HG03565 (cell line): ENCODE results near the gene IL22RA2.
"Not testable (repeated sequence)": the region's sequence is repeated elsewhere in the genome, so short reads cannot be mapped to it uniquely, and the experiment has no call there.

Source experiments
- ATAC-seq: cut with Tn5 transposase; IDR thresholded peaks from one replicate; pipeline ENCODE4 v1.9.1; 2021; ENCODE audit warnings: mild to moderate bottlenecking, moderate library complexity; ENCODE audit not compliant: unreplicated experiment

IL22RA2 gene

DNA sequence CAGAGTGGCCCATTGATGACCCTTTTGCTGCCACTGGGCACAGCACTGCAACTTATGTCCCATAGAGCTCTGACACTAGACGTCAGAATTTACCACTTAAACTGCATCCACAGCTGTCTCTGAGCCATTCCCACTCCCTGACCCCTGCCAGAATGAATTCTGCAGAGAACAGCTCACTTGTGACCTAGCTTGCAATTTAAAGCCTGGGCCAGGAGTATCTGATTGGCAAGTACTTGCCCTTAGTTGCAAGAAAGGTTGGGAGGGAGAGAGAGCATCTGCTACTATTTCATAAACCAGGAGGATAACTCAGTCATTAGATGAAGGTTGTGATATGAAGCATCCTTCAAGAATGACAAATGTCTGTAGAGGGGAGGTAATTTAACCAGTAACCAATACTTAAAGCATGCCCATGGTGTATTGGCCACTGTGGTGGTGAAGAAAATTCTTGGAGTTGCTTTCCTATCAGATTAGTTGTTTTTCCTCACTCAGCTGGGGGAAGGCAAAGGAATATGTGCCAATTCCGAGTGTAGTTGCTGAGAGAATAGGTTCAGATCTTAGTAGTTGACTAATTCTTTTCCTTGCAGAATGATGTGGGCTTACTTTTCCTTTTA, 46.5 kb downstream of the IL22RA2 start:
- no peak for ATAC-seq

DNA sequence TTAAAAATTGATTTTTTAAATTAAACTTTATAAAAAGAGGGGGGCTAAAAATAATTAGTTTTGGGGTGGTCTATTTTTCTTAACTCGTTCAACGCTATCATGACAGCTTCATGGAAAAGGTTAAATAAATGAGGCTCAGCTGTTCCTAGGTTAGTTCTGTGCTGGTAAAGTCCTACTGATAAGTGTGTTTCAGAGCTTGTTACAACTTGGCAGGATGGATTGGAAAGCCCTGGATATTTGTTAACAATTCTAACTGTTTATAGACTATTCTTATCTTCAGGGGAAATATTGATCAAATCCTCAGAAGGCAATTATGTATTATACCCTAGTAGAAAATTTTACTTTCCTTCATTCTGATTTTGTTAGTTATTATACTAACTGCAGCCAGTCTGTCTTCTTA, 50.4 kb downstream of the IL22RA2 start:
- ATAC-seq = no peak

DNA sequence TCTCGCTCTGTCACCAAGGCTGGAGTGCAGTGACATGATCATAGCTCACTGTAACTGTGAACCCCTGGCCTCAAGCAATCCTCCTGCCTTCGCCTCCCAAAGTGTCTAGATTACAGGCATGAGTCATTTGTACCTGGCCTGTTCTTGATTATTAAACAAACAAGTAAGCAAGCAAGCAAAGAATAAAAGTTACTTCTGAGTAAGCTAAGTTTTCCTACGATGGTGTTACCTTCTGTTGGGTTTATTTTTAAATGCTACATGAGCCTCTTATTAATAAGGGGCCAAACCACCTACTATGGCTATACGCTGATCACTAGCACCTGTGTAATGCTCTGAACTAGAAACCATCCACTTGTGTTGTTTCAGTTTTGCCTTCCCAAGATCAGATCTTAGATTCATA, 50.8 kb downstream of the IL22RA2 start:
- ATAC-seq = no peak

DNA sequence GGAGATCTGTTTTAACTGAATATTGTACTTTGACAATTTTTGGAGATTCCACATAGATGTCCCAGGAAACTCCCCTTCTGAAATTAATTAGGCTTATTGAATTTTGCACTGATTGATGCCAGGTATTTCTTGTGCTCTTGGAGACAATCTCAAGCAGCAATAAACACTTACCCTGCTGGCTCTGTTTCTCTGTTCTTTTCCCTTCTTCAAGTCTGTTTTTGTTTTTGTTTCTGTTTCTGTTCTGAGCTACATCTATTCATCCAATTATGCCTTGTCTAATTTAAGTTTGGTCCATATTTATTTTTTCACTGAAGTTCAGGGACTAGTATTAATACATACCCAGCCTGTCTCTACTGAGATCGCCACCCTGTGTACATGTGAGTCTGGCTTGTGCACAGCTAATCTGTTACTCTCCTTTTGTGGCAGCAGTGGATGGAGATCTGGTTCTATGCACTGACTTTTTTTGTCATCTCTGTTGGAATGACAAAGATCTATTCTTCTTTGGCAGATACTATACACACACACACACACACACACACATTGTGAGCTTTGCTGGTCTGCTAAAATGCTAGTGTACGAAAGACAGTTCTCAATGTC, 51.9 kb downstream of the IL22RA2 start:
- no peak for ATAC-seq

DNA sequence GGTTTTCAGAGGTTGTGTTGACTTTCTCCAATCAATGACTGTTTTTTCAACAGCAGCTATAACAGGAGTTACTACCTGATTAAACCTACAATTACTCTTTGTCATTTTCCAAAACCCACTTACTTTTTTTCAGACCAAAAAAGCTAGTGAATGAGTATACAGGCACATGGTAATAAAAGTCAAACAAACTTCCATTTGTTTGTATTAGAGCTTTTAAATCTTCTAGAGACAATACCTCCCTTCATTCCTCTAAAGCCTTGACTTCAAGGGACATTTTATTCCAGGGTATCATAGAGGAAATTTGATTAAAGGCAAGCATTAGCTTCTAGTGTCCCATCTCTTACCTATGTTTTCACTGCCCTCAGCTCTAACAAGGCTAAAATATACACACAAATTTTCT, 52.7 kb downstream of the IL22RA2 start:
- ATAC-seq = no peak

DNA sequence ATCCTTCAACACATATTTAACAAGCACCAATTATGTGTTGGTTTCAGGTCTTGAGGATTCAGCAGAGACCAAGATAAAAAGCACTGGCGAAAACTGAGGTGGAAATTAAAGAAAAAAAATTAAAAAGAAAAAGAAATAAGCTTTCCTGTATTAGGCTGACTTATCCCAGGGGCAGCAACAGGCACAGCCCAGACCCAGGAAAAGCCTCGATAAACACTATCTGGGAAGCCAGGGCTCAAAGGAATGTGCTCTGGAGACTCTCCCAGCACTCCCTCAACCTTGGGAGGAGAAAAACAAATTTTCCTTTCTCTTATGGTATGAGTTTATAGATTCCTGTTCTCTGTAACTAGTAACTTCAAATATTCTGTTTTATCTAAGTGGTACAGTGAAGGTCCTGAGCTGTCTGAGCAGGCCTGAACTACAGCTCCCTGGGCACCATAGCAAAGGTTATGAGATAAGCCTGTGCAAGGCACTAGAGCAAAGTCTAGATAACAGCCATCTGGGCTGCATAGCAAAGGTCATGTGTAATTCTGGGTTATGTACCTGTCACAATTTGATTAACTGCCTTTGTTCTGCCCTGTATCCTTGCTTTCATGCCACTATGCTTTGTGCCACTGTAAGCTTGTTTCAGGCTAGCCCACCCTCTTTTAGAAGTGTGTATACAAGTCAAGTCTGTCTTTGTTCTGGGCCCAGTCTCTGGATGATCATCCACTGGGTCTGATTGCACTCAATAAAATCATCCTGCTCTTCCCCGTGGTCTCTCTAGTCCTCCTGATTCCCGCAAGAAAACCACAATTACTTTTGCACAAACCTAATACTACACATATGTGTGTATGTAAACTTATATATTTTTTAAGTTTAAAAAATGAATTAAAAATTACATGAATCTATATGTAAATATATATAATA, 54.0 kb downstream of the IL22RA2 start:
- no peak for ATAC-seq

DNA sequence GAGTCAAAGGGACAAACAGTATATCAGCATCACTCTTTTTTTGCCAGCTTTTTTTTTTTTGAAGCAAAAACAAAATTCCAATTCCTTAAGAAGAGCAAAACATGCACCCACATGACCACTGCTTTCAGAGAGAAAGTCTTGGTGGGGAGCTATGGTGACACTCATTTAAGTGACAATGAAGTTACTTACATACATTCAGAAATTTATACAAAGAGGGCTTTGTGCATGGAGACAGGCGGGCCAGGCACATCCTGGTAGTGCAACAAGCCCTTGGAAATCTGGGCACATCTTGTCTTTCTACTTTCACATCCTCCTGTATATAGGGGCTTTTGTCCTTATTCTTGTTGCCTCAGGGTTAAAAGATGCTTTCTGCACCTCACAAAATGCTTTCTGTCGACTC, 55.9 kb downstream of the IL22RA2 start:
- no peak for ATAC-seq

DNA sequence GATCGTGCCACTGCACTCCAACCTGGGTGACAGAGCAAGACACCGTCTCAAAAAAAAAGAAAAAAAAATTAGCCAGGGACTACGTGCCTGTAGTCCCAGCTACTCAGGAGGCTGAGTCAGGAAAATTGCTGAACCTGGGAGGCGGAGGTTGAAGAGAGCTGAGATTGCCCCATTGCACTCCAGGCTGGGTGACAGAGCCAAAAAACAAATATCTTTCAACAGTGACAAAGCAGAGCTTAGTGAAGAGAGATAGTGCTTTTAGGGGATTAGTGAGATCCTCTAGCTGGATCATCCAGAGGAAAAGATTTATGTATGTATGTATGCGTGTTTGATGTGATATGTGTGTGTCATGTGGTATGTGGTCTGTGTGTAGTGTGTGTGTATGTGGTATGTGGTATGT, 56.6 kb downstream of the IL22RA2 start:
- no peak for ATAC-seq

DNA sequence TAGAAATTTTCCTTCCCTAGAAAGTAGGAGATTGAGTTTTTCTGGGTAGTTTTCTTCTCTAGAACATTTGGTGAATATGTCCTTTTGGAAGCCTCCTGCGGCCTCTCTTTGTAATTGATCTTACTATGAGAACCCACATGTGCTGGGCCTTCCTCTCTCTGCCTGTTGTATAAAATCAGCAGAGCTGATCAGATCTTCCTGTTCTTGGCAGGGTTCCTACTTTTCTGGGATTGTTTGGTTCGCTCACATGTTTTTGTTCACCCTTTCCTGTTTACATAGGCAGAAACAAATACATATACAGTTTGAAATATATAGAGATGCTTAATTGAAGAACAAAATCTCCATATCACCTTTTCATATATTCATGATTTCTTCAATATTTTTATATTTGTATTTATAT, 57.8 kb downstream of the IL22RA2 start:
- no peak for ATAC-seq

DNA sequence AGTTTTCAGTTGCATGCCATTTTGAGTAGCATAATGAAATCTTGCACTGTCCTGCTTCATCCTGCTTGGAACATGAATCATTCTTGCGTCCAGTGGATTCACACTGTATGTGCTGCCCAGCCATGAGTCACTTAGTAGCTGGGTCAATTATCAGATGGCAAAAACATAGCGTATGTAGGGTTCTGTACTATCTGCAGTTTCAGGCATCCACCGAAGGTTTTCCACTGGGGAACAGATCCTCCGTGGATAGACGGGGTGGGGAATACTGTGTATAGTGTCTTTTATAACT, 61.4 kb downstream of the IL22RA2 start:
- ATAC-seq = no peak

DNA sequence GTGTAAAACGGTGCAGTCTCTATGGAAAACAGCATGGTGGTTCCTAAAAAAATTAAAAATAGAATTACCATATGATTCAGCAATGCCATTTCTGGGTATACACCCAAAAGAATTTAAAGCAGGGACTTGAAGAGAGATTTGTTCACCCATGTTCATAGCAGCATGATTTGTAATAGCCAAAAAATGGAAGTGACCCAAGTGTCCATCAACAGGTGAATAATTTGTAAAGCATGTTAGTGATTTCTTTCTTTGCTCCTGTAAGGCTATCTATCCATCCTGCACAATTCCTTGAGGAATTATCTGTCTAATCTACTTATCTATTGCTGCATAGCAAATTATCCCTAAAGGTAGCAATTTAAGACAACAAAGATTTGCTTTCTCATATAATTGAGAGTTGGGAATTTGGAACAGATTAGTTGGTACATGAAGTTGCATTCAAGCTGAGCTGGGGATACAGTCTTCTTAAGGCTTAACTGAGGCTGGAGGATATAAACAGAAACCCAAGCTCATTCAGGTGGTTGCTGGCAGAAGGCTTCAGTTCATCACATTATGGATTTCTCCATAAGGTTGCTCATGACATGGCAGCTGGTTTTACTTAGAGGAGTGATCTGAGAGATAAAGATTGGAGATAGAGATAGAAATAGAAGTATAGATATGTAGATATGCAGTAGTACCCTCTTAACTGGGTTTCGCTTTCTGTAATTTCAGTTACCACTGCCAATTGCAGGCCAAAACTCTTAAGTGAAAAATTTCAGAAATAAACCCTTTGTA, 62.0 kb downstream of the IL22RA2 start:
- ATAC-seq = no peak

DNA sequence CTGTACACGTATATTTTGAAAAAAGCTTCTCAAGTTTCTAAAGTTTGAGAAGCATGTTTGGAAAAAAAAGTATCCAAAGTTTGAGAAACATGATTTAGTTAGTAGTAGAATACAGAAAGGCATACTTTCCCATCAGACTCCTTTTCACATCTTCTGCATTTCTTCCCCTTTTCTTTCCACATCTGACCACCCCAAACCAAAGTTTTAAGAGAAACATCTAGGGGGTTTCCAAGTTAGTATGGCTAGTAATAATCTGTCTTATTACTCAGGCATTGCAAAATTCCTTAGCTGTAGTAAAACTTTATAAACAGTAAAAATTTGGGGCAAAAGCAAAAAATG, 65.7 kb downstream of the IL22RA2 start:
- ATAC-seq = no peak

DNA sequence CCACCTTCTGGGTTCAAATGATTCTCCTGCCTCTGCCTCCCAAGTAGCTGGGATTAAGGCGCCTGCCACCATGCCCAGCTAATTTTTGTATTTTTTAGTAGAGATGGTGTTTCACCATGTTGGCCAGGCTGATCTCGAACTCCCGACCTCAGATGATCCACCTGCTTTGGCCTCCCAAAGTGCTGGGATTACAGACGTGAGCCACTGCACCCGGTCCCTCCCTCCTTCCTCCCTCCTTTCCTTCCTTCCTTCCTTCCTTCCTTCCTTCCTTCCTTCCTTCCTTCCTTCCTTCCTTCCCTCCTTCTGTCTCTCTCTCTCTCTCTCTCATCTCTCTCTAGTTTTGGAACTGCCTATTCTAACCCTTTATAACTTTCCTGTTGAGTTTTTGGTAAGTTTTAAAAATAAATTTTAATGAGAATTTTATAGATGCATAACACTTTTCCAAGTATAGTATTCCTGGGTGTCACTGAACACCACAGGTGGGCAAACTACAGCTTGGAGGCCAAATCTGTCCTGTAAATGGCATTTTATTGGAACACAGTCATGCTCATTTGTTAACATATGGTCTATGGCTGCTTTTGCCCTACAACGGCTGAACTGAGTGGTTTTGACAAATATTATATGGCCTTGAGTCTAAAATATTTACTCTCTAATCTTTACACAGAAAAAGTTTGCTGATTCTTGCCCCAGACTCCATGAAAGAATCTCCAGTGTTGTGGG, 66.2 kb downstream of the IL22RA2 start:
- not testable (repeated sequence) for ATAC-seq

DNA sequence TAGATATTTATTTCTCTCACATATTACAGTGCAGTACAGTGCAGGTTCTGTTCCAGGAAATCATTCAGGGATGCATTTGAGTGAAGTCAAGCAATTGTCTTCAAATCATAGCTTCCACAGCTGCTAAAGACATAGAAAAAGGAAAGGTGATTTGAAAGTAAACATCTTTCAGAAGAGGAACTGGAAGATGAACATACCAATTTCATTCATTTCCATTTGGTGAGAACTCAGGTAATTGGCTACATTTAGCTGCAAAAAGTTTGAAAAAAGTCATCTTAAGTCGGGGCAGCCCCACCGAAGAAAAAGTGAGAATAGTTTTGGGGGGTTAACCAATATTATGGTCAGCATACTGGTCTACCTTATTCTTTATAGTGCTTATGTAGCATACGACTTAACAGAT, 67.3 kb downstream of the IL22RA2 start:
- ATAC-seq = peak; percentile 15

DNA sequence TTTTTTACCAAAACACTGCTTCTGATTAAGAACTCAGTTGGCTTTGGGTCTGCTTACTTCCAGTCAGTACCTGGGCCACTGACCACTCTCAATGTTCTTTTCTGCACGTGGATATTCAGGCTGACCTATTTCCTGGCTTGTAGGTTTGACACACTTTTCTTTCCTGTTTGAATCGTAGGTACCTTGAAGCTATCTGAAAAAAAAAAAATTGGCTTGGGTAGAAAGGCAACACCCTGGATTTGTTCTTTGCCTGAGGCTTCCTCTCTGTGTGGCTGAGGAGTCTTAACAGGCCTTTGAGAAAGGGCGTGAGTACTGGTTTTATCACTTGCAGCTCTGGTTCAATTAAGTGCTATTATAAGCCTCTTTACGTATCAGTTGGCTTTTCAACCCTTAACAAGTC, 68.1 kb downstream of the IL22RA2 start:
- no peak for ATAC-seq

DNA sequence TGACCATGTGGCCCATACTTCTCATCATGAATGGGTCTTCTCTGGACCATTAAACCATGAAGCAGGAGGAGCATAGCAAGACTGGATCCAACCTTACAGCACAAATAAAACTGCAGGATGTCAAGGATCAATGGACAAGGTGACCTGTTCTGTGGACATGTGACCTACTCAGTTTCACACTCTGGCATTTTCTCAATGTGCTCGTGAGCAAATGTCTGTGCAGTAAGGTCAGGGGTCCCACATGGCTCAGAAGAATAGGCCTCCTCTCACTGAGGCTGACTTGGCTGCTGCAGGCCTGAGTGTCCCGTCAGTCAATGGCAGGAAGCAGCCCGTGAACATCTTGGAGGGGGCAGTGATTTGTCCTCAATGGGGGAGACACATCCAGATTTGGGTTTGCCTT, 68.5 kb downstream of the IL22RA2 start:
- ATAC-seq = no peak

DNA sequence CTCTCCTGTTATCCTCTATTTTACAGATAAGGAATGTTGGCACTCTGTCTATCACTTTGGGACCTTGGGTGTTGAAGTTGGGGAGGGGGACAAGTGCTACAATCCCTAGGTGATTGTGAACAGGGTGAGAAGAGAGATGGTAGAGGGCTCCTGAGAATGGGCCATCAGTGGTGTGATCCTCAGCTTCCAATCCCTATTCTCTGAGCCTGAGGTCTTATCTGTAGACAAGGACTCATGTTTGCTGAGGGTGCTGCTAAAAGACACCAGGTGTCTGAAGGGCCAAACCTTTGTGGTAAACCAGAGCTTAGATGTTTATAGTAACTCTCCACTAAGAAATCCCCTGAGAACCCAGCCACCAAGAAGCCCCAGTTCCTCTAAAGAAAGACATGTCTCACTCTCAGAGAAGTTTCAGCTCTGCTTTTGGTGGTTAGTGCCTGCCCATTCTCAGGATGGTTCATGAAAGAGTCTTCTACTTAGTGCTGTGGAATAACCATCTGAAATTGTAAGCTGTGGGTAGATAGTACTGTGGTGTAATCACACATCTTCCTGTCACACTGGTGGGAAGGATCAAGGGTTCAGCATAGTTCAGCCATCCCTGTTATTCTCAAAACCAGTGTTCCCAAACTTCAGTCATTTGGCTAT, 70.5 kb downstream of the IL22RA2 start:
- peak; percentile 79 for ATAC-seq

DNA sequence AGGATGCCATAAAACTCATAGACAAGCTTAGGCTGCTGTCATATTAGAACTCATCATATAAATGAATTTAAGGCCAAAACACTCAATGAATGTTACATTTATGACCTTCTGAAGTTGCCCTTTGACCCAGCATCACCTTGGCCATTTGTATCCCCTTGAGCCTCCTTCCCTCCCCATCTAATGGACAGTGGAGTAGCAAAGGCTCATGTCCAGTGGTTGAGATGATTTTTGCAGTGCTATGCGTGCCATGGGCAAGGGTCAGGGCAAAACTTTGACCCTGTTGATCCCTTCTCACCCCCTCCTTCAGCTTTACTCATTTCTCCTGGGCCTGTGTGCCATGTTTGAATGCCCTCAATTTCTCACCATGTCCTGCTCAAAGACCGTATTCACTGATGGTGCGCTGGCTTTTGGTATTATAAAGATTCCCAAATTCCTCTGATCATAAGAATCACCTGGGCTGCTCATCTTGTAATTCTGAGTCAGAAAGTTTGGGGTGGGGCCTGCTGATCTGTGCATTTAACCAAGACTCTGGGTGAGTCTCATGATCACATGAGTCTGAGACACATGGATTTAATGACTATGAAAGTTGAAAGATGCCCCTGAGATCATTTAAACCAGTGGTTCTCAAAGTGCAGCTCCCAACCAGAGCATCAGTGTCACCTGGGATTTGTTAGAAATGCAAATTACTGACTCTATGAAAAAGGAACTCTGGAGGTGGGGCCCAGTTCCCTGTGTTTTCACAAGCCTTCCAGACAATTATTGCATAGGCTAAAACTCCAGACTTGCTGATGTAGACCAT, 71.2 kb downstream of the IL22RA2 start:
- ATAC-seq = peak; percentile 23

DNA sequence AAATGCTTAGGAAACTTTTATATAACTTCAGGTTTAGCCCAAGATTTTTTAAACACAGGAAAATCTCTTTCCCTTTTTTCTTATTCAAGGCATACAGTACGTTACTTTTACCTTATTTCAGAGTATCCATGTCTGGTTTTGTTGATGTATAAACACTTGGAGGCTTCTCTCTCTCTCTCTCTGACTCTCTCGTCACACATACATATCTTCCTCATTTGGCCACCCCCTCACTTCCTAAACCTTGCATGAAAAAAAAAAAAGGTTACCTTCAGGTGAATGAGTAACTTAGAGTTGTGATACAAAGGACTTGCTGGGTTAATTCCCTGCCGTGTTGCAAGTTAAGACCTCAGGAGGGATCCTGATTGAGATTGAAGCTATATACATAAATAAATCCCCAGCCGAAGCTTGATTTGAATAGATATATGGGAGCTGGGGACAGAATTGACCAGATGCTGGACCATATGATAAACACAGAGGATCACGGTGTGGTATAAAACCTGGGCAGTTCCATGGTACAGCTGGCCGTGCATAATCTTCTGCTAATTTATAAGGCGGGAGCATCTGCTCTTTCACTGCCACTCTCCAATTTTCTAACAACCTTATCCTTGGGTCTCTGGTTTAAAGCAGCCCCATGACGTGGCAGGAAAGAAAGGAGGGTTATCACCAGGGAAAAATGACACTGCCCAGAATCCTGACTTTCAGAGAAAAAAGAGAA, 73.6 kb downstream of the IL22RA2 start:
- ATAC-seq = no peak
